SK-N-SH (cell line): ENCODE results near the gene SNAI3. TPM values are rescaled to one million over a fixed set of nuclear protein-coding genes. Genes with fewer than 3 reads are reported as not detected.

ENCODE experiments used
- CTCF ChIA-PET: fragments of 300-600, 350-600 bp; formaldehyde crosslinking; extraction: SDS; loops from one replicate; lab custom pipeline; 2021; lab: Yijun Ruan, JAX
- POLR2A ChIA-PET: fragments of 350-600 bp; sonication (Branson Sonifier 250); formaldehyde crosslinking; extraction: SDS; loops from one replicate; lab custom pipeline; 2020; ENCODE audit warnings: antibody characterized with exemption, inconsistent platforms; lab: Yijun Ruan, JAX
- DNase-seq: peaks from one replicate; pipeline ENCODE4 v3.0.0; 2012
- H2AFZ ChIP-seq: fragments of 200-600 bp; sonication (generic); 2 replicates; pipeline ENCODE4 v1.8.1; 2016; ENCODE audit warnings: antibody characterized with exemption, mild to moderate bottlenecking, low read depth
- H3F3A ChIP-seq: fragments of 200-600 bp; sonication (generic); replicated peaks from 2 replicates; pipeline ENCODE3; 2016; ENCODE audit warnings: antibody characterized with exemption, mild to moderate bottlenecking; ENCODE audit not compliant: insufficient read depth
- H3K27ac ChIP-seq, 2 experiments: fragments of 200-500 bp in 1 of 2; fragments of 200-600 bp in 1 of 2; sonication (Bioruptor generic) in 1 of 2; sonication (generic), shearing (Covaris generic) in 1 of 2; 2 replicates each; pipeline versions ENCODE4 v1.5.1 to v1.6.1; 2014 to 2016; ENCODE audit warnings: low read depth in 2 of 2, inconsistent platforms in 1 of 2, low read length in 1 of 2, mild to moderate bottlenecking in 1 of 2, mixed read lengths in 1 of 2
- H3K27me3 ChIP-seq: fragments of 200-600 bp; sonication (generic), shearing (Covaris generic); 2 replicates; pipeline ENCODE4 v1.6.1; 2016; ENCODE audit warnings: mixed run types; ENCODE audit not compliant: insufficient read depth
- H3K36me3 ChIP-seq, 2 experiments: fragments of 200-500 bp in 1 of 2; fragments of 200-600 bp in 1 of 2; sonication (Bioruptor generic) in 1 of 2; sonication (generic) in 1 of 2; replicated peaks in 1 of 2; 2 replicates each; pipeline versions ENCODE3 to v1.5.1; 2014 to 2016; ENCODE audit warnings: low read length in 1 of 2, mild to moderate bottlenecking in 1 of 2; ENCODE audit not compliant: insufficient read depth in 2 of 2, control insufficient read depth in 1 of 2
- H3K4me1 ChIP-seq, 2 experiments: fragments of 200-500 bp in 1 of 2; fragments of 200-600 bp in 1 of 2; sonication (Bioruptor generic) in 1 of 2; sonication (generic), shearing (Covaris generic) in 1 of 2; 2 replicates each; pipeline versions ENCODE4 v1.5.1 to v1.6.1; 2014 to 2016; ENCODE audit warnings: low read depth in 1 of 2, low read length in 1 of 2, mixed run types in 1 of 2; ENCODE audit not compliant: insufficient read depth in 2 of 2, control insufficient read depth in 1 of 2
- H3K4me2 ChIP-seq: fragments of 200-600 bp; sonication (generic), shearing (Covaris generic); 2 replicates; pipeline ENCODE4 v1.6.1; 2017; ENCODE audit warnings: mixed run types
- H3K4me3 ChIP-seq, 2 experiments: fragments of 200-500 bp in 1 of 2; fragments of 200-600 bp in 1 of 2; sonication (Bioruptor generic) in 1 of 2; sonication (generic), shearing (Covaris generic) in 1 of 2; 2 replicates each; pipeline versions ENCODE4 v1.5.1 to v1.8.1; 2014 to 2016; ENCODE audit warnings: low read depth in 2 of 2, inconsistent platforms in 1 of 2, low read length in 1 of 2, mild to moderate bottlenecking in 1 of 2, mixed read lengths in 1 of 2, moderate library complexity in 1 of 2
- H3K79me2 ChIP-seq: fragments of 200-600 bp; sonication (generic); 2 replicates; pipeline ENCODE4 v1.8.1; 2017; ENCODE audit warnings: mild to moderate bottlenecking; ENCODE audit not compliant: insufficient read depth
- H3K9ac ChIP-seq: fragments of 200-600 bp; sonication (generic); 2 replicates; pipeline ENCODE4 v1.6.1; 2017; ENCODE audit warnings: mixed run types
- H3K9me2 ChIP-seq: fragments of 200-600 bp; sonication (generic); 2 replicates; pipeline ENCODE4 v1.6.1; 2017; ENCODE audit warnings: mixed run types
- H3K9me3 ChIP-seq: fragments of 200-600 bp; sonication (generic); 2 replicates; pipeline ENCODE4 v1.6.1; 2017; ENCODE audit warnings: mixed run types, mild to moderate bottlenecking, moderate library complexity
- H4K20me1 ChIP-seq: fragments of 200-600 bp; sonication (generic); 2 replicates; pipeline ENCODE4 v1.6.1; 2017; ENCODE audit warnings: mild to moderate bottlenecking, mixed run types; ENCODE audit not compliant: insufficient read depth
- CHD2 ChIP-seq: fragments of 150-350 bp; IDR thresholded peaks from 2 replicates; pipeline ENCODE4 v1.6.1; 2018; ENCODE audit warnings: low read length; ENCODE audit not compliant: partially characterized antibody
- FOXM1 ChIP-seq: IDR thresholded peaks from 2 replicates; pipeline ENCODE4 v1.4.0; 2012; ENCODE audit warnings: low read depth, mild to moderate bottlenecking
- MEF2A ChIP-seq: IDR thresholded peaks from 2 replicates; pipeline ENCODE4 v1.4.0; 2012; ENCODE audit warnings: low read depth, borderline replicate concordance
- NFIC ChIP-seq: IDR thresholded peaks from 2 replicates; pipeline ENCODE4 v1.4.0; 2012; ENCODE audit warnings: borderline replicate concordance
- NRF1 ChIP-seq: IDR thresholded peaks from 2 replicates; pipeline ENCODE4 v1.6.1; 2012; ENCODE audit warnings: low read depth, mild to moderate bottlenecking, low read length
- YY1 ChIP-seq: IDR thresholded peaks from 2 replicates; pipeline ENCODE4 v1.4.0; 2012; ENCODE audit warnings: low read depth, mild to moderate bottlenecking
- WGBS: methylation state at CpG from one replicate; pipeline ENCODE4 v1.1.6; 2017; ENCODE audit warnings: low lambda C conversion rate; 5-methylcytosine and 5-hydroxymethylcytosine counted together
- polyA plus RNA-seq, 3 experiments: library from polyadenylated mRNA; depleted of rRNA; stranded (reverse); fragments of >200 nt; gene quantifications; 2 replicates each; pipeline ENCODE4 v1.2.3, GENCODE V29; 2012
- TF ChIP-seq, protein P1 (sequence below): IDR thresholded peaks from 2 replicates; pipeline ENCODE4 v1.6.1; 2012; ENCODE audit warnings: mild to moderate bottlenecking, low read depth, low read length, moderate library complexity
- TF ChIP-seq, protein P2 (sequence below): IDR thresholded peaks from 2 replicates; pipeline ENCODE4 v1.4.0; 2012; ENCODE audit warnings: low read depth

Gene SNAI3
- polyA plus RNA-seq, 1 of the 3 experiments (the other 2 are of a cell fraction): 0.03 TPM

DNA sequence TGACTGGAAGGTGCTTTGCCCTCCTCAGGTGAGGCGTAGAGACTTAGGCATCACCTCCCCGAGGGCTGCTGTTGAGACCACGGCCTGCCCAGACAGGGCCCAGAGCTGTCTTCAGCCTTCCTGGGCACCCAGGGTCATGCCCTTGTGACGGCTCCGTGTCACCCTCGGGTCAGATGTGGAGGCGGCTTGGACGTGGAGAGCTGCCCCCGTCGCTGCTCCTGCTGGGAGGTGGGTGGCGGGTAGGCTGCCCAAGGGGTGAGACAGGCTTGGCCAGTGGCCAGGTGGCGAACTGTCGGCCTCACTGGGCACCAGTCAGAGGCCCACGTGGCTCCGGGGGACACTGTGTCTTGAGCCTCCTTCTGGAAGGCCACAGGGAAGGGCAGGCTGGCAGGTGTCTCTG, 8.9 kb upstream of the SNAI3 start:
- no peaks in the 10 kb centered on the region for H3K4me1 ChIP-seq
- DNase-seq: no peak
- no peaks in the 10 kb centered on the region for H3K9me3 ChIP-seq
- H3K36me3 ChIP-seq: peaks cover 0 to 24% of the 10 kb centered on the region in 2 experiments
- H3K27ac ChIP-seq: no peak overlapping the region
- CTCF ChIA-PET: no interaction called here
- no peak overlapping the region for H3K9ac ChIP-seq
- H2AFZ ChIP-seq: no peak overlapping the region
- H3K9me2 ChIP-seq: no peaks in the 10 kb centered on the region
- POLR2A ChIA-PET: no interaction called here
- H3K4me3 ChIP-seq: no peak overlapping the region
- no peak overlapping the region for H3K4me2 ChIP-seq
- WGBS: 100% methylated on average over 1 of the region's 15 CpGs
- H3K79me2 ChIP-seq: no peaks in the 10 kb centered on the region
- H3F3A ChIP-seq: no peaks in the 10 kb centered on the region
- H3K27me3 ChIP-seq: no peaks in the 10 kb centered on the region
- TF ChIP-seq MEF2A (no peak), FOXM1 (no peak), NFIC (no peak), NRF1 (no peak)
- TF ChIP-seq, protein P1, sequence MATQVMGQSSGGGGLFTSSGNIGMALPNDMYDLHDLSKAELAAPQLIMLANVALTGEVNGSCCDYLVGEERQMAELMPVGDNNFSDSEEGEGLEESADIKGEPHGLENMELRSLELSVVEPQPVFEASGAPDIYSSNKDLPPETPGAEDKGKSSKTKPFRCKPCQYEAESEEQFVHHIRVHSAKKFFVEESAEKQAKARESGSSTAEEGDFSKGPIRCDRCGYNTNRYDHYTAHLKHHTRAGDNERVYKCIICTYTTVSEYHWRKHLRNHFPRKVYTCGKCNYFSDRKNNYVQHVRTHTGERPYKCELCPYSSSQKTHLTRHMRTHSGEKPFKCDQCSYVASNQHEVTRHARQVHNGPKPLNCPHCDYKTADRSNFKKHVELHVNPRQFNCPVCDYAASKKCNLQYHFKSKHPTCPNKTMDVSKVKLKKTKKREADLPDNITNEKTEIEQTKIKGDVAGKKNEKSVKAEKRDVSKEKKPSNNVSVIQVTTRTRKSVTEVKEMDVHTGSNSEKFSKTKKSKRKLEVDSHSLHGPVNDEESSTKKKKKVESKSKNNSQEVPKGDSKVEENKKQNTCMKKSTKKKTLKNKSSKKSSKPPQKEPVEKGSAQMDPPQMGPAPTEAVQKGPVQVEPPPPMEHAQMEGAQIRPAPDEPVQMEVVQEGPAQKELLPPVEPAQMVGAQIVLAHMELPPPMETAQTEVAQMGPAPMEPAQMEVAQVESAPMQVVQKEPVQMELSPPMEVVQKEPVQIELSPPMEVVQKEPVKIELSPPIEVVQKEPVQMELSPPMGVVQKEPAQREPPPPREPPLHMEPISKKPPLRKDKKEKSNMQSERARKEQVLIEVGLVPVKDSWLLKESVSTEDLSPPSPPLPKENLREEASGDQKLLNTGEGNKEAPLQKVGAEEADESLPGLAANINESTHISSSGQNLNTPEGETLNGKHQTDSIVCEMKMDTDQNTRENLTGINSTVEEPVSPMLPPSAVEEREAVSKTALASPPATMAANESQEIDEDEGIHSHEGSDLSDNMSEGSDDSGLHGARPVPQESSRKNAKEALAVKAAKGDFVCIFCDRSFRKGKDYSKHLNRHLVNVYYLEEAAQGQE: no peak
- H4K20me1 ChIP-seq: no peaks in the 10 kb centered on the region

DNA sequence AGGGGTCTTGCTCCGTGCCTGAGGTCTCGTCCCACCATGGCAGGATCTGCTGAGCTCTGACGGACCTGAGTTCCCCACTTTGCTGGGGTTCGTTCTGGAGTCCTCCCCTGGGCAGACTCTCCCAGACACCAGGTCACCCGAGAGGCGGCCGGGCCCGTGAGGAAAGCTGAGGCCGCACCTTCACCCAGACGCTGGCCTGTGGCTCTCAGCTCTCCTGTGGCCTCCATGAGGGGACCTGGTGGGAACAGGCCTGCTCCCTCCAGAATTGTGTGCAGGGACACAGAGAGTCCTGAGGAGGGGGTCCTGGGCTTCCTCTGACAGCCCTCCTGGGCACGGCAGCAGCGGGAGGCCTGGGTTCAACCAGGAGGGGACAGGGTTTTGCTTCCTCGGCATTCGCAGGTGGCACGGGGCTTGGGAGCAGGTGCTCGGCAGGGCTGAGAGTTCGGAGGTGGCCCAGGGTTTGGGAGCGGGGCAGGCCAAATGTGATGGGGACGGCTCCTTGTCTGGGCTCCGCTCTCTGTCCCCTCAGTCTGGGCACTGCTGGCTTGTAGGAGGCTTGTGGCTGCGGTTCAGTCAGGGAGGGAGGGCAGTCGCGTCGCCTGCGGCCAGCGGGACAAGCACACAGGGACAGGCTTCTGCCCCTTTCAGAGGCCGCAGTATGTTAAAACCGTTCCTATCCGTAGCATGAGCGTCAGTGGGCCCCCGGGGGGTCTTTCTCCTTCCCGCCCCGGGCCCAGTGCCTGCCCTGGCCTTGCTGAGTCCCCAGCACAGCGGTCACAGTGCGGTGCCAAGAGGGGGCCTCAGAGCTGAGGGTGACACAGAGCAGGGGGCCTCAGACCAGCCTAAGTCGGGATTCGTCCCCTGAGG, 8.1 kb upstream of the SNAI3 start:
- CTCF ChIA-PET: interaction anchor here (1.0 kb wide), 1 partner anchor 23 kb away, joined by 3 read pairs; no protein-coding TSS in a partner anchor
- WGBS: 80% methylated on average over 23 of the region's 37 CpGs

More for the DNA sequence above, 8.1 kb upstream of the SNAI3 start:
- H3K9me2 ChIP-seq: no peaks in the 10 kb centered on the region
- H3K9ac ChIP-seq: no peak overlapping the region
- no peaks in the 10 kb centered on the region for H3K4me1 ChIP-seq
- no peaks in the 10 kb centered on the region for H3F3A ChIP-seq
- TF ChIP-seq YY1 (no peak), CHD2 (no peak)
- TF ChIP-seq, protein P2, sequence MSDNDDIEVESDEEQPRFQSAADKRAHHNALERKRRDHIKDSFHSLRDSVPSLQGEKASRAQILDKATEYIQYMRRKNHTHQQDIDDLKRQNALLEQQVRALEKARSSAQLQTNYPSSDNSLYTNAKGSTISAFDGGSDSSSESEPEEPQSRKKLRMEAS: no peak
- H3K4me3 ChIP-seq: no peak overlapping the region
- H3K27ac ChIP-seq: no peak overlapping the region
- peaks cover 0 to 22% of the 10 kb centered on the region in 2 experiments for H3K36me3 ChIP-seq
- H4K20me1 ChIP-seq: no peaks in the 10 kb centered on the region
- DNase-seq: no peak
- POLR2A ChIA-PET: no interaction called here
- H3K27me3 ChIP-seq: no peaks in the 10 kb centered on the region
- H3K79me2 ChIP-seq: no peaks in the 10 kb centered on the region
- no peak overlapping the region for H3K4me2 ChIP-seq
- no peaks in the 10 kb centered on the region for H3K9me3 ChIP-seq
- no peak overlapping the region for H2AFZ ChIP-seq
